ENCODE measurements around the gene ADORA1. TPM values are rescaled to one million over a fixed set of nuclear protein-coding genes. Genes with fewer than 3 reads are reported as not detected.

Gene ADORA1
- polyA plus RNA-seq, 1 donor (not counting 4 experiments of a cell fraction or from before 2014, with no cell fraction given), result 0.09 TPM

DNA sequence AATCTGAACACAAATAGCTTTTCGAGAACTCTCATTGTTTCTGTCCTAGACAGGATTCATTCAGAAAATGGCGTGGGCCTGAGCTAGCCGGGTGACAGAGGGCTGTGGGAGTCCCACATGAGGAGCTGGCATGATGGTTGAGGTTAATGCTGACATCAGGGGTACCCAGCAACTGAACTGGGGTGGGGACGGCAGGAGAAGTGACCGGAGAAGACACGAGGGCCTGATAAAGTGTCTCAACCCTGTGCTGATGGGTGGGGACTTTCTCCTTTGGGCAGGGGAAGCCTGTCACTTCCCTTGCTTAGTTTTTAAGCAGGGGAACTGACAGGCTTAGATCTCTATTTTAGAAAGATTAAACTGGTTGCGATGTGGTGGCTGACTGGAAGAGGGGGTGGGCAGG is 87.3 kb downstream of the ADORA1 start:
- TF ChIP-seq CTCF (optimal IDR thresholded peaks at IDR 0.05 in 1 of 3, IDR thresholded peaks at IDR 0.05 in 1 of 3, conservative IDR thresholded peaks at IDR 0.05 in 1 of 3; ENCODE audit: extremely low read depth in 1 of 3, insufficient read depth in 2 of 3, low read length in 3 of 3), result no peak
- TF ChIP-seq EZH2 (IDR thresholded peaks at IDR 0.05; ENCODE audit: low read length), result no peak
- no peaks in the 10 kb centered on the region for H3K27me3 ChIP-seq (ENCODE audit: control insufficient read depth, extremely low read depth, insufficient read depth, low read length)
- no peaks in the 10 kb centered on the region for H3K9me3 ChIP-seq (ENCODE audit: control insufficient read depth, low read depth, low read length)
- H3K27ac ChIP-seq (ENCODE audit: control insufficient read depth, insufficient read depth, low read length), result no peak overlapping the region
- H3K9ac ChIP-seq (ENCODE audit: control insufficient read depth, extremely low read depth, insufficient read depth, low read length), result no peak overlapping the region
- FAIRE-seq, result no peak
- H2AFZ ChIP-seq (ENCODE audit: control insufficient read depth, low read length), result no peak overlapping the region
- no peaks in the 10 kb centered on the region for H3K36me3 ChIP-seq (ENCODE audit: control insufficient read depth in 2 of 2, extremely low read depth in 1 of 2, insufficient read depth in 2 of 2, low read length in 2 of 2)
- H3K4me3 ChIP-seq (ENCODE audit: control insufficient read depth in 2 of 3, extremely low read depth in 1 of 3, insufficient read depth in 2 of 3, low read depth in 1 of 3, low read length in 3 of 3), result no peak overlapping the region
- no peak overlapping the region for H3K4me2 ChIP-seq (ENCODE audit: control insufficient read depth, extremely low read depth, insufficient read depth, low read depth, low read length)
- H3K4me1 ChIP-seq (ENCODE audit: control insufficient read depth, extremely low read depth, insufficient read depth, low read length), result no peaks in the 10 kb centered on the region
- H4K20me1 ChIP-seq (ENCODE audit: control insufficient read depth, extremely low read depth, insufficient read depth, low read length), result no peaks in the 10 kb centered on the region
- DNase-seq (ENCODE audit: low read depth, low spot score), result no peak
- no peaks in the 10 kb centered on the region for H3K9me1 ChIP-seq (ENCODE audit: control insufficient read depth, extremely low read depth, insufficient read depth, low read length)
- dilution Hi-C loops (cut with MboI; ENCODE audit: extremely low pct_ligation_motif_present, low sequenced_read_pairs), result no loop called here
- no peaks in the 10 kb centered on the region for H3K79me2 ChIP-seq (ENCODE audit: control insufficient read depth, insufficient read depth, low read length)

DNA sequence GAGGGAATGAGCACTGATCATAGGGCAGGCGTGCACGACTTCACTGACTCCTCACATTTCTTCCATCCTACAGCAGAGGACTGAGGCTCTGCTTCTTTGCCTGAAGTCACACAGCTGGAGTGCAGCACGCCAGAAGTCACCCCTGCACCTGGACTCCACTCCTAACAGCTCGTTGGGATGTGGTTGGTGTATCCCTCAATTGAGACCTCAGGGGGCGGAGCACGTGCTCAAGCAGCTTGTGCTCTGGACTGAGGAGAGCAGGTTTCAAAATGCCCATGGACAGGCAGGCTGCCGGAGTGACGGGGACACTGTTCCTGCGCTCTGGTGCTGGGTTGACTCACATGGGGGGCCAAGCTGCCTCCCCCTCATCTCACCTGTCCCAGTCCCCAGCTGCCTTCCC is 88.0 kb downstream of the ADORA1 start:
- Histone ChIP-seq H4K20me1 (ENCODE audit: control insufficient read depth, extremely low read depth, insufficient read depth, low read length) (no peaks in the 10 kb centered on the region), H3K9ac (ENCODE audit: control insufficient read depth, extremely low read depth, insufficient read depth, low read length) (no peak overlapping the region), H2AFZ (ENCODE audit: control insufficient read depth, low read length) (no peak overlapping the region), H3K36me3 (ENCODE audit: control insufficient read depth in 2 of 2, extremely low read depth in 1 of 2, insufficient read depth in 2 of 2, low read length in 2 of 2) (no peaks in the 10 kb centered on the region), H3K9me3 (ENCODE audit: control insufficient read depth, low read depth, low read length) (no peaks in the 10 kb centered on the region), H3K4me3 (ENCODE audit: control insufficient read depth in 2 of 3, extremely low read depth in 1 of 3, insufficient read depth in 2 of 3, low read depth in 1 of 3, low read length in 3 of 3) (no peak overlapping the region), H3K4me2 (ENCODE audit: control insufficient read depth, extremely low read depth, insufficient read depth, low read depth, low read length) (no peak overlapping the region), H3K4me1 (ENCODE audit: control insufficient read depth, extremely low read depth, insufficient read depth, low read length) (no peaks in the 10 kb centered on the region), H3K79me2 (ENCODE audit: control insufficient read depth, insufficient read depth, low read length) (no peaks in the 10 kb centered on the region), H3K27me3 (ENCODE audit: control insufficient read depth, extremely low read depth, insufficient read depth, low read length) (no peaks in the 10 kb centered on the region), H3K9me1 (ENCODE audit: control insufficient read depth, extremely low read depth, insufficient read depth, low read length) (no peaks in the 10 kb centered on the region), H3K27ac (ENCODE audit: control insufficient read depth, insufficient read depth, low read length) (no peak overlapping the region)
- DNase-seq (ENCODE audit: low read depth, low spot score) (no peak), FAIRE-seq (no peak)
- TF ChIP-seq EZH2 (IDR thresholded peaks at IDR 0.05; ENCODE audit: low read length), result no peak
- TF ChIP-seq CTCF (optimal IDR thresholded peaks at IDR 0.05 in 1 of 3, IDR thresholded peaks at IDR 0.05 in 1 of 3, conservative IDR thresholded peaks at IDR 0.05 in 1 of 3; ENCODE audit: extremely low read depth in 1 of 3, insufficient read depth in 2 of 3, low read length in 3 of 3), result no peak
- dilution Hi-C loops (cut with MboI; ENCODE audit: extremely low pct_ligation_motif_present, low sequenced_read_pairs), result no loop called here
